Endothelial cell of umbilical vein (primary cell): Measurements from ENCODE around the gene ALK. TPM values are rescaled to one million over a fixed set of nuclear protein-coding genes. Genes with fewer than 3 reads are reported as not detected.

Experiments
- BruUV-seq: library from RNA; stranded (reverse); fragments of 400-500 nt; replicated peaks from 2 replicates; lab custom pipeline; 2021; lab: Mats Ljungman, UMichigan
- CTCF ChIA-PET: fragments of 300-600, 350-600 bp; sonication (Branson Sonifier 250); formaldehyde crosslinking; loops from one replicate; lab custom pipeline; 2021; ENCODE audit warnings: antibody characterized with exemption, inconsistent platforms; lab: Charles Lee
- POLR2A ChIA-PET: fragments of 300-600, 350-600 bp; sonication (Branson Sonifier 250); formaldehyde crosslinking; loops from one replicate; lab custom pipeline; 2021; ENCODE audit warnings: antibody characterized with exemption, inconsistent platforms; lab: Charles Lee
- DNase-seq: peaks from one replicate; pipeline ENCODE4 v3.0.0-alpha.2; 2011; ENCODE audit warnings: low read depth, low spot score
- FAIRE-seq: peaks from 2 replicates; lab custom pipeline; 2011; peaks lifted over from hg19 to GRCh38; lab: Jason Lieb, UNC
- H2AFZ ChIP-seq: 2 replicates; pipeline ENCODE4 v1.6.0; 2012; ENCODE audit warnings: low read depth, low read length, control low read depth, inconsistent platforms
- H3K27ac ChIP-seq: 2 replicates; pipeline ENCODE4 v1.5.1; 2011; ENCODE audit warnings: low read depth, mild to moderate bottlenecking, control low read depth, low read length, moderate library complexity; ENCODE audit not compliant: insufficient read depth
- H3K27me3 ChIP-seq, 2 experiments: 2 replicates each; pipeline versions ENCODE4 v1.6.0 to v1.6.1; 2011; ENCODE audit warnings: low read length in 2 of 2, mixed read lengths in 1 of 2; ENCODE audit not compliant: control insufficient read depth in 2 of 2, insufficient read depth in 2 of 2
- H3K36me3 ChIP-seq, 2 experiments: 2 replicates in 1 of 2; 3 replicates in 1 of 2; pipeline ENCODE4 v1.5.1; 2011; ENCODE audit warnings: low read length in 2 of 2, mild to moderate bottlenecking in 1 of 2, moderate library complexity in 1 of 2; ENCODE audit not compliant: control insufficient read depth in 2 of 2, insufficient read depth in 2 of 2; ENCODE audit errors: extremely low read depth in 1 of 2
- H3K4me1 ChIP-seq: 3 replicates; pipeline ENCODE4 v1.5.1; 2011; ENCODE audit warnings: mild to moderate bottlenecking, low read length; ENCODE audit not compliant: control insufficient read depth, insufficient read depth; ENCODE audit errors: extremely low read depth
- H3K4me2 ChIP-seq: 2 replicates; pipeline ENCODE4 v1.6.1; 2011; ENCODE audit warnings: low read length, control low read depth, mixed read lengths; ENCODE audit not compliant: insufficient read depth
- H3K4me3 ChIP-seq, 3 experiments: fragments of 200-600 bp in 1 of 3; sonication (generic), shearing (Covaris generic) in 1 of 3; replicated peaks in 1 of 3; 2 replicates each; pipeline ENCODE4 v1.5.1; 2011 to 2016; ENCODE audit warnings: control low read depth in 3 of 3, low read length in 3 of 3, mild to moderate bottlenecking in 2 of 3, inconsistent platforms in 1 of 3, low read depth in 1 of 3, moderate library complexity in 1 of 3; ENCODE audit not compliant: insufficient read depth in 1 of 3
- H3K79me2 ChIP-seq: 2 replicates; pipeline ENCODE4 v1.6.0; 2012; ENCODE audit warnings: low read length, inconsistent platforms; ENCODE audit not compliant: control insufficient read depth, insufficient read depth
- H3K9ac ChIP-seq: replicated peaks from 2 replicates; pipeline ENCODE3; 2011; ENCODE audit warnings: low read length, control low read depth; ENCODE audit not compliant: insufficient read depth; ENCODE audit errors: extremely low read depth
- H3K9me1 ChIP-seq: replicated peaks from 3 replicates; pipeline ENCODE4 v1.6.0; 2011; ENCODE audit warnings: mild to moderate bottlenecking, low read length; ENCODE audit not compliant: control insufficient read depth, insufficient read depth; ENCODE audit errors: extremely low read depth
- H3K9me3 ChIP-seq: replicated peaks from 2 replicates; pipeline ENCODE4 v1.5.1; 2012; ENCODE audit warnings: low read length, inconsistent platforms; ENCODE audit not compliant: control insufficient read depth, insufficient read depth
- H4K20me1 ChIP-seq: replicated peaks from 2 replicates; pipeline ENCODE3; 2011; ENCODE audit warnings: mild to moderate bottlenecking, low read length; ENCODE audit not compliant: control insufficient read depth, insufficient read depth; ENCODE audit errors: extremely low read depth
- EZH2 ChIP-seq: IDR thresholded peaks from 2 replicates; pipeline ENCODE4 v1.6.1; 2012; ENCODE audit warnings: borderline replicate concordance, low read depth, mild to moderate bottlenecking, moderate library complexity, low read length, inconsistent platforms; ENCODE audit not compliant: severe bottlenecking
- FOS ChIP-seq: IDR thresholded peaks from 2 replicates; pipeline ENCODE4 v1.6.1; 2011; ENCODE audit warnings: mild to moderate bottlenecking, low read length, moderate library complexity, borderline replicate concordance; ENCODE audit not compliant: insufficient read depth
- GATA2 ChIP-seq: IDR thresholded peaks from 2 replicates; pipeline ENCODE4 v1.7.0; 2011; ENCODE audit warnings: low read depth, mild to moderate bottlenecking, moderate library complexity, mixed read lengths, low read length; ENCODE audit not compliant: insufficient read length, insufficient read depth
- JUN ChIP-seq: IDR thresholded peaks from 2 replicates; pipeline ENCODE4 v1.6.1; 2011; ENCODE audit warnings: borderline replicate concordance, low read depth; ENCODE audit not compliant: insufficient read length, insufficient read depth
- MYC ChIP-seq: IDR thresholded peaks from one replicate; pipeline ENCODE4 v1.6.1; 2011; ENCODE audit warnings: mild to moderate bottlenecking, low read depth, low read length
- POLR2A ChIP-seq: IDR thresholded peaks from 2 replicates; pipeline ENCODE4 v1.6.1; 2012; ENCODE audit warnings: low read depth, mild to moderate bottlenecking, control low read depth, low read length
- POLR2AphosphoS5 ChIP-seq: IDR thresholded peaks from 2 replicates; pipeline ENCODE4 v1.6.1; 2012; ENCODE audit warnings: low read depth, mild to moderate bottlenecking, control low read depth, low read length, moderate library complexity; ENCODE audit not compliant: insufficient read depth
- dilution Hi-C: fragments of 300-500 bp; cut with MboI; formaldehyde crosslinking; loops from one replicate; pipeline ENCODE4 v1.15.0; 2019; ENCODE audit warnings: low sequenced_read_pairs; ENCODE audit not compliant: extremely low pct_ligation_motif_present
- intact Hi-C: fragments of 100-400 bp; cut with micrococcal nuclease; formaldehyde crosslinking; loops from one replicate; pipeline ENCODE4 v1.10.0; 2022
- polyA plus RNA-seq, 4 experiments: library from polyadenylated mRNA; depleted of rRNA in 3 of 4; stranded (reverse) in 3 of 4; unstranded in 1 of 4; fragments of >200 nt; gene quantifications; 2 replicates each; pipeline versions ENCODE4 v1.2.1 to v1.2.3, GENCODE V29; 2011 to 2012; ENCODE audit warnings: missing spikeins in 1 of 4
- total RNA-seq: library from RNA; stranded (reverse); gene quantifications from 2 replicates; pipeline ENCODE4 v1.2.3, GENCODE V29; 2021
- TF ChIP-seq, protein P1 (sequence below), 2 donors: IDR thresholded peaks; 1 replicate in 1 of 2; 2 replicates in 1 of 2; pipeline ENCODE4 v1.5.1; 2011; ENCODE audit warnings: low read length in 2 of 2, mild to moderate bottlenecking in 2 of 2, moderate library complexity in 2 of 2, control low read depth in 1 of 2, inconsistent platforms in 1 of 2, low read depth in 1 of 2; ENCODE audit not compliant: insufficient read depth in 1 of 2; ENCODE audit errors: extremely low read depth in 1 of 2
- TF ChIP-seq, protein P2 (sequence below): IDR thresholded peaks from 2 replicates; pipeline ENCODE4 v1.6.1; 2011; ENCODE audit not compliant: insufficient read depth, insufficient read length

The ALK gene
- total and polyA plus RNA-seq, 2 donors (not counting 3 experiments of a cell fraction or from before 2014, with no cell fraction given) = not detected

DNA sequence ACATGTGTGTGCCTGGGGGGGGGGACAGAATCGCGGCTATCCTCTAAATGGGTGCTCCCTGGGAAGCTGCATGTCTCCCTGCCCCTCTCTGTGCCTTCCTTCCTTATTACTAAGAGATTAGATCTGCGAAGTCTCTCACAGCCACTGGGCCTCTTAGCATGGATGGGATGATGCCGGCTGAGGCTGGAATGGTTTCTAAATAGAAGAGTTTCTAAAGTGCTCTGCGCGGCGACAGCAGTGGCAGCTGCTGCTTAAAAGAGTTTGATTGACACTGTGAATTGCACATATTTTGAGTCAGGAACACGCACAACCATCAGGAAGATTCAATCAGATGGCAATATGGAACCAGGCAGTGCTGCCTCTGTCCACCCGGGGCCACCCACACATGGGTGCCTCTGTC is 642.4 kb downstream of the ALK start:
- FAIRE-seq (no peak), DNase-seq (no peak)
- H4K20me1 ChIP-seq = no peaks in the 10 kb centered on the region
- no peak overlapping the region for H3K27ac ChIP-seq
- BruUV-seq = no TSS peak
- no peak overlapping the region for H2AFZ ChIP-seq
- POLR2A ChIA-PET = no interaction called here
- intact Hi-C loops = no loop called here
- dilution Hi-C loops = no loop called here
- no peaks in the 10 kb centered on the region for H3K4me1 ChIP-seq
- H3K4me2 ChIP-seq = no peak overlapping the region
- no peaks in the 10 kb centered on the region for H3K9me1 ChIP-seq
- H3K4me3 ChIP-seq = no peak overlapping the region
- no peaks in the 10 kb centered on the region for H3K9me3 ChIP-seq
- H3K9ac ChIP-seq = no peak overlapping the region
- CTCF ChIA-PET = interaction anchor here (1.0 kb wide), 1 partner anchor 30 kb away, joined by 5 read pairs; no protein-coding TSS in a partner anchor
- no peaks in the 10 kb centered on the region for H3K27me3 ChIP-seq
- TF ChIP-seq EZH2 = no peak
- TF ChIP-seq, protein P1, sequence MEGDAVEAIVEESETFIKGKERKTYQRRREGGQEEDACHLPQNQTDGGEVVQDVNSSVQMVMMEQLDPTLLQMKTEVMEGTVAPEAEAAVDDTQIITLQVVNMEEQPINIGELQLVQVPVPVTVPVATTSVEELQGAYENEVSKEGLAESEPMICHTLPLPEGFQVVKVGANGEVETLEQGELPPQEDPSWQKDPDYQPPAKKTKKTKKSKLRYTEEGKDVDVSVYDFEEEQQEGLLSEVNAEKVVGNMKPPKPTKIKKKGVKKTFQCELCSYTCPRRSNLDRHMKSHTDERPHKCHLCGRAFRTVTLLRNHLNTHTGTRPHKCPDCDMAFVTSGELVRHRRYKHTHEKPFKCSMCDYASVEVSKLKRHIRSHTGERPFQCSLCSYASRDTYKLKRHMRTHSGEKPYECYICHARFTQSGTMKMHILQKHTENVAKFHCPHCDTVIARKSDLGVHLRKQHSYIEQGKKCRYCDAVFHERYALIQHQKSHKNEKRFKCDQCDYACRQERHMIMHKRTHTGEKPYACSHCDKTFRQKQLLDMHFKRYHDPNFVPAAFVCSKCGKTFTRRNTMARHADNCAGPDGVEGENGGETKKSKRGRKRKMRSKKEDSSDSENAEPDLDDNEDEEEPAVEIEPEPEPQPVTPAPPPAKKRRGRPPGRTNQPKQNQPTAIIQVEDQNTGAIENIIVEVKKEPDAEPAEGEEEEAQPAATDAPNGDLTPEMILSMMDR (IDR thresholded peaks at IDR 0.05; ENCODE audit: extremely low read depth in 1 of 2, insufficient read depth in 1 of 2, low read depth in 1 of 2, low read length in 2 of 2) = no peak
- TF ChIP-seq, protein P2, sequence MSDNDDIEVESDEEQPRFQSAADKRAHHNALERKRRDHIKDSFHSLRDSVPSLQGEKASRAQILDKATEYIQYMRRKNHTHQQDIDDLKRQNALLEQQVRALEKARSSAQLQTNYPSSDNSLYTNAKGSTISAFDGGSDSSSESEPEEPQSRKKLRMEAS = no peak
- TF ChIP-seq POLR2AphosphoS5 = no peak
- no peaks in the 10 kb centered on the region for H3K79me2 ChIP-seq
- no peaks in the 10 kb centered on the region for H3K36me3 ChIP-seq

DNA sequence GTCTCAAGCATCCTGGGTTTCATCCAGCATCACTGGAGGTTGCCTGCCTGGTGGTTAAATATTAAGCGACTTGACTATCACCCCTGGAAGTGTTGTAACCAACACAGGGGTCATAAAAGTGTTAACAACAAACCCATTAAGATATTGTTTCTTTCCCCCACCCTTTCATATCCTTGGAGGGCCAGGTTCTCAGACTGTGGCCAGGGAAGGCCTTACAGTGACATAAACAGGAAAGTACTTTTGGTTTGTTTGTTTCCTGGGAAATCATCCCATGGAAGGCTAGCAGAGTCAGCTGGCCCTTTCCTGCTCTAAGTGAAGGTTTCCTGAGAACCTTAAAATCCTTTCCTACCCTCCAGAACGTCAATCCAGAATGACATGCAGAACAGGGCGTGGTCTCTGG is 645.2 kb downstream of the ALK start:
- Histone ChIP-seq H4K20me1 (no peaks in the 10 kb centered on the region), H3K79me2 (no peaks in the 10 kb centered on the region), H3K4me3 (no peak overlapping the region), H3K4me2 (no peak overlapping the region), H3K4me1 (peaks cover 5% of the 10 kb centered on the region), H3K9me3 (no peaks in the 10 kb centered on the region), H3K27me3 (no peaks in the 10 kb centered on the region), H3K36me3 (no peaks in the 10 kb centered on the region), H3K9me1 (no peaks in the 10 kb centered on the region), H3K27ac (no peak overlapping the region), H2AFZ (no peak overlapping the region), H3K9ac (no peak overlapping the region)
- TF ChIP-seq EZH2 (no peak), GATA2 (no peak), JUN (no peak), POLR2A (no peak), MYC (no peak), FOS (no peak), POLR2AphosphoS5 (no peak)
- TF ChIP-seq, protein P2 = no peak
- TF ChIP-seq, protein P1 (IDR thresholded peaks at IDR 0.05; ENCODE audit: extremely low read depth in 1 of 2, insufficient read depth in 1 of 2, low read depth in 1 of 2, low read length in 2 of 2) = no peak
- BruUV-seq = no TSS peak
- no peak for DNase-seq
- POLR2A ChIA-PET = no interaction called here
- intact Hi-C loops (no loop called here), dilution Hi-C loops (no loop called here)
- no peak for FAIRE-seq
- CTCF ChIA-PET = no interaction called here
